GM20000 (cell line): ENCODE measurements around the gene DPH6.

ENCODE experiments used
- DNase-seq: peaks from one replicate; pipeline ENCODE4 v3.0.0; 2012; ENCODE audit warnings: low spot score
- CTCF ChIP-seq: IDR thresholded peaks from 2 replicates; pipeline ENCODE4 v1.5.1; 2012; ENCODE audit warnings: mild to moderate bottlenecking, control low read depth; ENCODE audit errors: extremely low read depth, missing control alignments

Gene DPH6

DNA sequence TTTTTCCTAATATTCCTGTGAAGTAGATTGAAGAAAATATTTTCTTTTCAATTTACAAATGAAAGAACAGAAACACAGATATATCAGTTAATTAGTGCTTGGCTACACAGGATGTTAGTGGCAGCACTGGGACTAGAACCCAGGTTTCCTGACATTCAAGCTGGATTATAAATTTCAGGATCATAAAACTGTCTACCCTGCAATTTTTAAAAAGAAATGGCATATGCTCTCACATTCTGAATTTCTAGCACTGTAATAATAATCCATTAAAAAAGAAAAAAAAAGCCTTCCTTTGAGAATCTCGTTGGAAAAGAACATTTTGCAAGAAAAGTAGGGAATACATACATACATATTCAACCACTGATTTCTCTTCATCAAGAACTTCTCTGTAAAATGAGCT, 9.3 kb upstream of the DPH6 start:
- DNase-seq: no peak
- TF ChIP-seq CTCF: no peak

DNA sequence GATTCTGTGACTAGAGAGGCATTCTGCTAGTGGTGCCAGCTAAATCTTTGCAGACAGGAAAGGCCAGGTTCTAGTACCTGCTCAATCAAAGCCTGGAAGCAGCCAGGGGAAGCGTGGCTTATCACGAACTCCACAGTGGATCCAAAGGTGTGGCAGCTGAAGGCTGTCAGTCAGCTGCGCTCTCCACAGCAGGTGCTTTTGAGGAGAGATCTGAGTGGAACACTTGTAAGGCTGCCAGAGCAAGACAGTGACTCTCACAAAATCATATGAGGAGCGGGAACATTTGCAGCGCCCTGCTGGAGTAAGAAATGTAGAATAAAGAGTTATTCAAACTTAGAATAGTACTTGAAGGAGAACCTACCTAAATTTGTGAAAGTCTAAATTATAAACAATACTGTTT, 5.0 kb upstream of the DPH6 start:
- no peak for DNase-seq
- no peak for TF ChIP-seq CTCF

- TF ChIP-seq CTCF: no peak
- DNase-seq: no peak
Observed at GRCh38 chr15:35549567-35549966, 3.6 kb upstream of the DPH6 start.

DNA sequence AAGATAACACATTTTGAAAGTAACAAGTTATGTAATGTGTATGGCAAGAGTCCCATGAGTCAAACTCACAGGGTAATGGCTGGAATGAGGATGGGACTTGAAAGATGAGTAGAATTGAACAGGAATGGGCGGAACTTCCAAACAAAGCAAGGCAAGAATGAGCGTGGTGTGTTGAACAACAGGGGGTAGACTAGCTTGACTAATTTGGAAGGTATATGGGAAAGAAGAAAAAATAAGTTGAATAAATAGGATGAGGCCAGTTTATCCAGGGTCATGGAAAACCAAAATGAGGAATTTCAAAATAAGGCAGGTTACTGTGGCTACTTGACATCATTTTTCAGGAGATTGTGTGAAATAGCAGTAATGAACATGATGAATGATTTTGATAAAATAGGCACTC, 2.5 kb upstream of the DPH6 start:
- no peak for TF ChIP-seq CTCF
- no peak for DNase-seq

- no peak for TF ChIP-seq CTCF
- no peak for DNase-seq
Observed at GRCh38 chr15:35547775-35548364, 1.9 kb upstream of the DPH6 start.

GRCh38 chr15:35546511-35547381, 781 bp upstream of the DPH6 start:
- no peak for TF ChIP-seq CTCF
- no peak for DNase-seq

DNA sequence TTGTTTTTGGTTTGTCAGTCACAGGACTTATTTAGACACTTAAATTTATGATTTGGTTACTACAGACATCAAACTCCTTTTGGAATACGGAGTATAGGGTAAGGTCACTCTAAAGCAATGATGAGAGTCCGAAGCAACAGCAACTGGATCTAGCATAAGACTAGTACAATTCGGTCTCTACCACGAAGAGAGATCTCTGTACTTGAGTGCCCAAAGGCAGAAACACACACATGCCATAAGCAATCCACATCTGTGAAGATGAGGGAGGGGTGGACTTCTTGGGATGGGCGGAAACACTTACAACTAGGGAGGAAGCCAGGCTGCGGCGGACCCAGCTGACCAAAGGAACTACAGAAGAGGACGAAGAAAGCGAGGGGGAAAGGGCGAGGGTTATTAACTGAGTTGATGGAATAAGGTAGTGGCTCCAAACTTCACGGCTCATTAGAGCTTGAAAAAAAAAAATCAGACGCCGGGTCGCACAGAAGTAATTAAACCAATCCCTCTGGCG, 595 bp downstream of the DPH6 start:
- no peak for TF ChIP-seq CTCF
- DNase-seq: peak; percentile 20
